ENCODE measurements around the gene ATG16L2.

Gene ATG16L2

GRCh38 chr11:72814286-72815109 is at the start of gene ATG16L2:
ATG16L2 (plus strand) TSS chr11:72814411; CDS start chr11:72814446, 35 bp downstream.
- peak; percentile 88 for DNase-seq (ENCODE audit: low spot score)

DNA sequence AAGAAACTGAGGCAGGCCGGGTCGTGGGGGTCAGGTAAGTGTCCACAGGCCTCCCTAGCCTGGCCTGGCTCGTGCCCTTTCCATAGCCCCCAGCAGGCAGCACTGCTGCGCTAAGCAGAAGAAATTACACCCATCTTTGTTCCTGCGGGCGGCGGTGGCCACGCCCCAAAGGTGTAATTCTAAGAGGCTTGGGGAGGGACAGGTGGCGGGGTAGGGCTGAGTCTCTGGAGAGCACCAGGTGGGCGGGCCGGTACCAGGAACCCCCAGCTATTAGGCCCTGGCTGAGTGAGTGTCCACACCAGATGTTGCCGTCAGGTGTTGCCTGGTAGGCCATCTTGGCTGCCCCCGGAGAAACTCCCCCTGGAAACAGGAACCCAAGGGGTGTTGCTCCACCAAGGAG is 49.7 kb upstream of the ATG16L2 start:
- no peak for DNase-seq (ENCODE audit: low spot score)

DNA sequence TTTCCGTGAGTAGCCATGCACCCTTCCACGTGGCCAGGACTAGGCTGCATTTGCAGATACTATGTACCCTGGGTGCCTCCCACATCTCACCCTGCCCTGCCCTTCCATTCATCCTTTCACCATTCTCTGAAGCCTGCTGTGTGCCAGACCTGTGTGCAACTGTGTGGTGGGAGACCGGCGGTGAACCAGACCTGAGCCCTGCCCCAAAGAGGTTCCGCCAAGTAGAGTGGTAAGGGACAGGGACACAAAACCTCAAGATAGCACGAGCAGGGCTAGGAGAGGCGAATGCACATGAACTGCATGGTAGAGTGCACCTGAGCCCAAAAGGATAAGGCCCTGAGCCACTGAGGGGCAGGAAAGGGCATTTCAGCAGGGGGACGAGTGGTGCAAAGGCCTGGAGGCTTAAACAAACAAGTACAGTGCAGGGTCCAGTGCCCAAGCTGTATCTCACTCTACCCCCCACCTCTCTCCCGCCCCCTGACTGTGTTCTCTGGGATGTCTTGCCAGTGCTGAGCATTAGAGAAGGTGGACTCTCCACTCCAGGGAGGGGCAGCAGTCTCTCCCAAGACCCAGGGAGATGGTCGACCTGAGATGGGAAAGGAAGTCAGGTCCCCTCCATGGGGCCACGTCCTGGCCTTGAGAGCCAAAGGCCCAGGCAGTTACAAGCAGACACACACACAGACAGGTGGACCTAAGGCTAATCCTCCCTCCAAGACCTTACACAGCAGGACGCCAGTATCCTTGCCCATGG is 47.9 kb upstream of the ATG16L2 start:
- no peak for DNase-seq (ENCODE audit: low spot score)

DNA sequence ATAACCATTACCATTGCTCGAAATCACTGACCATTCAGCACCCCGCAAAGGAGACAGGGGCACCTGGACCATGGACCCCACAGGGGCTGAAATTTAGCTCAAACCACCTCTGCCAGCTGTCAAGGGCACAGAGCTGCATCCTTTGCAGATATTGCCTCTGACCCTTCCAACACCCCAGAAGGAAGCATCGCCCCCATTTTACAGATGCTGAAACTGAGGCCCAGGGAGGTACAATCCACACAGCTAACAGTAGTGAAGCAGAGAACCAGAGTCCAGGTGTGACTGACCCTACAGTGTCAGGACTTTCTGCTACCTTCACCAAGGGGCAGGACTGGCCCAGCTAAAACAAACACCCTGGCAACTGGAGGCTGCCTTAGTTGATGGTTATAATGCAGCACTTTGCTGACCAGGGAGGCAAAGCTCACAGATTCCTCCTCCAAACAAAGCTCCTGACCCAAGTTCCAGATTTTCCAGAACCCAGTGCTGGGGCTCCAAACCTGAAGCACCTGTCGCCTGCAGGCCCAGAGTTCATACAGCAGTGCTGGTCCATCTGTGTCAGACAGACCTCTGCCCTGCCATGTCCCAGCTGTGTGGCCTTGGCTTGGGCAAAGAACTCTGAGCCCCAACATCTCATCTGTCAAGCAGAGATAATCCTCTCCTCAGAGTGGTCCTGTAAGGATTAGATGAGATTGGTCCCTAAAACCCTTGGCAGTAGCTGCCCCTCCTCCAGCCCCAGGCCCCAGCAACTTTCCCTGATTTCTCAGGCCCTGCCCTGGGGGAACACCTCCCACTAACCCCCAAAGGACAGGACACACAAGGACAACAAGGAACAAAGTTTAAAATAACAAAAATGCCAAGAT is 46.8 kb upstream of the ATG16L2 start:
- DNase-seq (ENCODE audit: low spot score) = no peak

- no peak for DNase-seq (ENCODE audit: low spot score)
Measured at GRCh38 chr11:72768581-72768980, 45.6 kb upstream of the ATG16L2 start.

- no peak for DNase-seq (ENCODE audit: low spot score)
Measured at GRCh38 chr11:72769680-72770079, 44.5 kb upstream of the ATG16L2 start.

GRCh38 chr11:72770799-72771198 is 43.4 kb upstream of the ATG16L2 start:
- no peak for DNase-seq (ENCODE audit: low spot score)

GRCh38 chr11:72771507-72771906 is 42.7 kb upstream of the ATG16L2 start:
- no peak for DNase-seq (ENCODE audit: low spot score)

- no peak for DNase-seq (ENCODE audit: low spot score)
Measured at GRCh38 chr11:72772059-72772458, 42.2 kb upstream of the ATG16L2 start.

- DNase-seq (ENCODE audit: low spot score) = no peak
Measured at GRCh38 chr11:72773291-72773690, 40.9 kb upstream of the ATG16L2 start.

- no peak for DNase-seq (ENCODE audit: low spot score)
Measured at GRCh38 chr11:72773696-72774095, 40.5 kb upstream of the ATG16L2 start.

DNA sequence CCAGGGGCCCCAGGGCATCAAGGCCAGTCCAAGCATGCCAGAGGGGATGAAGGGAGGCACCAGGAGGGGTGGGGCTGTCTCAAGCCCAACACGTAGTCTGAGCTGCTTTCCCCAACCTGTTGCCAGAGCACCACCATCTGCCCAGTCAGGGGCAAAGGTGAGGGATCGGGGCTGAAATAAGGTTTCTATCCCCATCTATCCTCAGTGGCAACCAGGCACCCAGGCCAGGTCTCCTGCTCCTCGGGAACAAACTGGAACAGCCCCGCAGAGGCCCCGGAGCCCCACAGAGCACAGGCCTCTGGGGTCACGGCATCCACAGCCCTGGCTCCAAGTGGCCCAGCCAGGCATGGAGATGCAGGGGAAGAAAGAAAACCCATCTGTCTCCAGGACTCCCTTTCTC is 39.7 kb upstream of the ATG16L2 start:
- DNase-seq (ENCODE audit: low spot score) = no peak

GRCh38 chr11:72775288-72776110 is 38.7 kb upstream of the ATG16L2 start:
- no peak for DNase-seq (ENCODE audit: low spot score)

GRCh38 chr11:72776117-72776843 is 37.9 kb upstream of the ATG16L2 start:
- no peak for DNase-seq (ENCODE audit: low spot score)

GRCh38 chr11:72776844-72777754 is 37.1 kb upstream of the ATG16L2 start:
- DNase-seq (ENCODE audit: low spot score) = no peak

DNA sequence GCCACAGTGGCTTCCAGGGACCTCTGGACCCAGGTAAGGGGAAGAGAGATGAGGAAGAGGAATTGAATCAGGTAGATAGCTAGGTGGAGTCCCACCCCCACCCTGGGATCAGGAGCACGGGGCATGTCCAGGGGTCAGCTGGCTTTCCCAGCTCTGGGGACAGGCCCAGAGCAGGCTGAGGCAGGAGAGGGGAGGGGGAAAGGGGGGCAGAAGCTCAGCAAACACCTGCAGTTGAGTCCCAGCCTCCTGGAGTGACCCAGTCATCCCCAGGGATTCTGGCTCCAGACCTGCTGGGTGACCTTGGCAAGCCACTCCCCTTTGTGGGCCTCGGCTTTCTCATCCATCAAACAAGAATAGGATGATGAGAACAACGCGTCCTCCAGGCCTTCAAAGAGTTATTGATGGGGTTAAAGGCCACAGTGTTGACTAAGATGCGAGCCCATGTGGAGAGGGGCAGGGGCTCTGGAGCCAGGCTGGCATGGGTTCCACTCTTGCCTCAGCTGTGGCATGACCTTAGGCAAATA is 36.4 kb upstream of the ATG16L2 start:
- no peak for DNase-seq (ENCODE audit: low spot score)

DNA sequence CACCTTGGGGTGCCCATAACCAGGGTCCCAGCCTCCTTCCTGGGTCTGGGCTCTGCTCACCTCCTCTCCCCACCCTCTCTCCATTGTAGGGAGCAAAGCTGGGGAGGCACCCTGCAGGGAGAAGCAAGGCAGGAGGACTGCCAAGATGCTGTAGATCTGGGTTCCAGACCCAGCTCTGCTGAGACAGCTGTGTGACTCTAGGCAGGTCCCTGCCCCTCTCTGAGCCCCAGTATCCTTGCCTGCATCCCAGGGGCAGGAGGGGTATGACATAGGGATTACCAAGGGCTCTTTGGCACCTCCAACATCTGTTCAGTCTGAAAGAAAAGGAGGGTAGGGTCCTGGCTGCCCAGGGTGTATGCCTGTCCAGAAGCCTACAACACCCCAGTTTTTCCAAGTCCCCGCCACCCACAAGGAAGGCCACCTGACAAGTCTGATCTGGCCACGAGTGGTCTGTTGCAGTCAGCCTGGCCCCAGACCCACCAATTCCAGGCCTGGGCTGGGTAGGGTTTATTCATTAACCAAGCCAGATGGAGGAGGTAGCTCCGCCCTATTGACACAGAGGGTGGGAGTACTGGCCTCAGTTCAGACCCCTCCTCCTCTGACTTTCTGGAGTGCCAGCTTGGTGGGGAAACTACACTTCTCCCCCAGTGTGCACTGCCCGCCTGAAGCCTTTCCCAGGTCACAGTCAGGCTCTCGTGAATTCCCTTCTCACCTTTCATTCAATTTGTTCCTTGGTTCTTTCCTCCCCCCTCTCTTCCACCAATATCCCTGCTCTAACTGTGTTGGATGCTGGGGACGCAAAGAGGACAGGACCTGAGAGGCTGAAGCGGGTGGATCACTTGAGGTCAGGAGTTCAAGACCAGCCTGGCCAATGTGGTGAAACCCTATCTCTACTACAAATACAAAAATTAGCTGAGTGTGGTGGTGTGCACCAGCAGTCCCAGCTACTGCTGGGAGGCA is 35.4 kb upstream of the ATG16L2 start:
- no peak for DNase-seq (ENCODE audit: low spot score)

GRCh38 chr11:72779495-72780128 is 34.6 kb upstream of the ATG16L2 start:
- no peak for DNase-seq (ENCODE audit: low spot score)
